CD4-positive, alpha-beta memory T cell (primary cell): ENCODE results near the gene CDK2AP2. TPM values are rescaled to one million over a fixed set of nuclear protein-coding genes. Genes with fewer than 3 reads are reported as not detected.

ENCODE experiments used
- CTCF ChIA-PET: fragments of 350-600 bp; sonication (Branson Sonifier 250); formaldehyde crosslinking; loops from one replicate; lab custom pipeline; 2021; ENCODE audit warnings: inconsistent platforms; ENCODE audit not compliant: partially characterized antibody; lab: Charles Lee
- POLR2A ChIA-PET: fragments of 350-600 bp; sonication (Branson Sonifier 250); formaldehyde crosslinking; loops from one replicate; lab custom pipeline; 2021; ENCODE audit not compliant: partially characterized antibody; lab: Charles Lee
- DNase-seq, 5 donors: peaks; one replicate each; pipeline versions ENCODE4 v3.0.0 to v3.0.0-alpha.2; 2020 to 2022; ENCODE audit warnings: mixed read lengths in 1 of 5
- H3K27ac ChIP-seq: one replicate; pipeline ENCODE4 v1.7.0; 2013; ENCODE audit warnings: low read depth, low read length
- H3K27me3 ChIP-seq: 2 replicates; pipeline ENCODE4 v1.7.0; 2013; ENCODE audit warnings: mild to moderate bottlenecking, low read length, moderate library complexity; ENCODE audit not compliant: insufficient read depth
- H3K36me3 ChIP-seq: 2 replicates; pipeline ENCODE4 v1.7.0; 2013; ENCODE audit warnings: mild to moderate bottlenecking, low read length, moderate library complexity; ENCODE audit not compliant: insufficient read depth
- H3K4me1 ChIP-seq: 2 replicates; pipeline ENCODE4 v1.7.0; 2013; ENCODE audit warnings: mild to moderate bottlenecking, low read length, moderate library complexity; ENCODE audit not compliant: insufficient read depth
- H3K4me3 ChIP-seq, 2 donors: one replicate each; pipeline ENCODE4 v1.7.0; 2013; ENCODE audit warnings: low read length in 2 of 2, mild to moderate bottlenecking in 1 of 2
- H3K9me3 ChIP-seq, 2 donors: one replicate each; pipeline ENCODE4 v1.7.0; 2013; ENCODE audit warnings: low read length in 2 of 2, control low read depth in 1 of 2; ENCODE audit not compliant: control insufficient read depth in 1 of 2
- H3K27ac Mint-ChIP-seq, 7 donors: one replicate each; pipeline ENCODE4 v1.8.0; 2020 to 2021; ENCODE audit warnings: mixed read lengths in 7 of 7, mild to moderate bottlenecking in 6 of 7, inconsistent platforms in 3 of 7, moderate library complexity in 3 of 7
- H3K27me3 Mint-ChIP-seq, 2 donors: one replicate each; pipeline ENCODE4 v1.8.0; 2020 to 2021; ENCODE audit warnings: mixed read lengths in 2 of 2
- H3K36me3 Mint-ChIP-seq, 2 donors: one replicate each; pipeline ENCODE4 v1.8.0; 2020 to 2021; ENCODE audit warnings: mixed read lengths in 2 of 2, inconsistent platforms in 1 of 2, mild to moderate bottlenecking in 1 of 2
- H3K4me1 Mint-ChIP-seq, 4 donors: one replicate each; pipeline ENCODE4 v1.8.0; 2020 to 2021; ENCODE audit warnings: mixed read lengths in 4 of 4, mild to moderate bottlenecking in 1 of 4
- H3K4me3 Mint-ChIP-seq, 8 donors: one replicate each; pipeline ENCODE4 v1.8.0; 2020 to 2021; ENCODE audit warnings: mixed read lengths in 8 of 8, mild to moderate bottlenecking in 7 of 8, moderate library complexity in 6 of 8, inconsistent platforms in 3 of 8
- H3K9me3 Mint-ChIP-seq, 8 donors: one replicate each; pipeline ENCODE4 v1.8.0; 2020 to 2021; ENCODE audit warnings: mixed read lengths in 8 of 8, mild to moderate bottlenecking in 5 of 8, inconsistent platforms in 3 of 8, moderate library complexity in 1 of 8
- intact Hi-C: fragments of 100-400 bp; cut with micrococcal nuclease; formaldehyde crosslinking; loops from one replicate; pipeline ENCODE4 v1.15.1; 2023
- microRNA-seq: library from miRNA; unstranded; fragments of <30 nt; microRNA quantifications from one replicate; pipeline ENCODE4 v1.2.0, GENCODE V29; 2021; ENCODE audit warnings: borderline replicate concordance, borderline number of aligned reads, borderline microRNAs expressed, mixed read lengths
- polyA plus RNA-seq, 2 donors: library from polyadenylated mRNA; unstranded; fragments of 300-500 nt; fragmentation: Illumina TruSeq; gene quantifications; one replicate each; pipeline ENCODE4 v1.2.3, GENCODE V29; 2021
- total RNA-seq, 2 experiments: library from RNA; stranded (reverse); gene quantifications; one replicate each; pipeline ENCODE4 v1.2.3, GENCODE V29; 2021

CDK2AP2 gene
- total and polyA plus RNA-seq, 4 experiments from 2014 or later = 83.3 to 152 (median 85.9) TPM

GRCh38 chr11:67457453-67457852 is 50.5 kb downstream of the CDK2AP2 start:
- Mint-ChIP-seq H3K9me3 (no peaks in the 10 kb centered on the region), H3K27me3 (no peaks in the 10 kb centered on the region), H3K36me3 (no peaks in the 10 kb centered on the region), H3K27ac (peak overlapping the region in 2 of 7 donors; percentile 30 to 35), H3K4me1 (peaks cover 3 to 5% (median 5%) of the 10 kb centered on the region in 4 donors), H3K4me3 (no peak overlapping the region)
- no peak overlapping the region for H3K27ac ChIP-seq
- intact Hi-C loops = no loop called here
- DNase-seq = no peak
- H3K27me3 ChIP-seq = no peaks in the 10 kb centered on the region
- POLR2A ChIA-PET = interaction anchor here (2.8 to 30.4 kb wide), 2 partner anchors 11 to 19 kb away, joined by 8 to 900 read pairs; partner anchors contain the start of genes CORO1B, PTPRCAP and RPS6KB2
- H3K36me3 ChIP-seq = no peaks in the 10 kb centered on the region
- no peaks in the 10 kb centered on the region for H3K4me1 ChIP-seq
- CTCF ChIA-PET = no interaction called here
- no peaks in the 10 kb centered on the region for H3K9me3 ChIP-seq
- no peak overlapping the region for H3K4me3 ChIP-seq

Small RNAs within 50 kb of the gene (microRNA-seq; reads per million reads assigned to microRNA genes)
- 0.72 reads per million for gene MIR6752

Other genes with a start within 250 kb of the CDK2AP2 start
- gene GRK2, start 241.7 kb downstream of the CDK2AP2 start, total RNA-seq = 100 to 1,000 TPM; 299 to 310 TPM
- 10 to 100 TPM; 12.8 to 63.7 TPM for gene GRK2, start 241.7 kb downstream of the CDK2AP2 start, polyA plus RNA-seq
- 100 to 1,000 TPM; 244 to 247 TPM for gene ANKRD13D, start 218.9 kb downstream of the CDK2AP2 start, total RNA-seq
- 10 to 100 TPM; 12.0 to 31.3 TPM for gene ANKRD13D, start 218.9 kb downstream of the CDK2AP2 start, polyA plus RNA-seq
- 10 to 100 TPM; 22.5 to 26.3 TPM for gene SSH3, start 204.6 kb downstream of the CDK2AP2 start, total RNA-seq
- gene SSH3, start 204.6 kb downstream of the CDK2AP2 start, polyA plus RNA-seq = 1 to 10 TPM in 1 of 2 donors, under 1 TPM in 1; 0.79 to 6.5 TPM
- gene POLD4, start 154.6 kb downstream of the CDK2AP2 start, total RNA-seq = 10 to 100 TPM; 87.9 to 91.3 TPM
- 10 to 100 TPM; 93.6 to 96.2 TPM for gene POLD4, start 154.6 kb downstream of the CDK2AP2 start, polyA plus RNA-seq
- 1 to 10 TPM; 5.4 to 6.4 TPM for gene CLCF1, start 134.6 kb downstream of the CDK2AP2 start, total RNA-seq
- gene CLCF1, start 134.6 kb downstream of the CDK2AP2 start, polyA plus RNA-seq = 1 to 10 TPM in 1 of 2 donors, under 1 TPM in 1; 0.45 to 4.4 TPM
- 10 to 100 TPM; 51.8 to 55.9 TPM for gene RAD9A, start 116.2 kb downstream of the CDK2AP2 start, total RNA-seq
- gene RAD9A, start 116.2 kb downstream of the CDK2AP2 start, polyA plus RNA-seq = 1 to 10 TPM; 6.7 to 8.3 TPM
- gene PPP1CA, start 106.3 kb downstream of the CDK2AP2 start, total RNA-seq = 100 to 1,000 TPM; 159 to 161 TPM
- 100 to 1,000 TPM; 474 to 774 TPM for gene PPP1CA, start 106.3 kb downstream of the CDK2AP2 start, polyA plus RNA-seq
- gene TBC1D10C, start 104.1 kb downstream of the CDK2AP2 start, total RNA-seq = 100 to 1,000 TPM; 371 to 382 TPM
- gene TBC1D10C, start 104.1 kb downstream of the CDK2AP2 start, polyA plus RNA-seq = 100 to 1,000 TPM; 316 to 331 TPM
- gene CARNS1, start 92.5 kb downstream of the CDK2AP2 start, total RNA-seq = 1 to 10 TPM; 2.3 to 3.3 TPM
- under 1 TPM; 0.45 to 0.81 TPM for gene CARNS1, start 92.5 kb downstream of the CDK2AP2 start, polyA plus RNA-seq
- 10 to 100 TPM; 78.1 to 79.9 TPM for gene RPS6KB2, start 79.7 kb downstream of the CDK2AP2 start, total RNA-seq
- 10 to 100 TPM; 55.2 to 58.3 TPM for gene RPS6KB2, start 79.7 kb downstream of the CDK2AP2 start, polyA plus RNA-seq
- gene PTPRCAP, start 70.5 kb downstream of the CDK2AP2 start, total RNA-seq = 100 to 1,000 TPM; 208 to 228 TPM
- 100 to 1,000 TPM; 613 TPM for gene PTPRCAP, start 70.5 kb downstream of the CDK2AP2 start, polyA plus RNA-seq
- 10 to 100 TPM; 22.7 to 23.2 TPM for gene CORO1B, start 64.7 kb downstream of the CDK2AP2 start, total RNA-seq
- 10 to 100 TPM; 79.1 to 92.2 TPM for gene CORO1B, start 64.7 kb downstream of the CDK2AP2 start, polyA plus RNA-seq
- not detected for gene GPR152, start 55.4 kb downstream of the CDK2AP2 start, total RNA-seq
- 1 to 10 TPM in 1 of 2 donors, under 1 TPM in 1; 0.35 to 1.7 TPM for gene GPR152, start 55.4 kb downstream of the CDK2AP2 start, polyA plus RNA-seq
- gene CABP4, start 52.8 kb downstream of the CDK2AP2 start, total RNA-seq = 1 to 10 TPM; 1.4 to 2.3 TPM
- gene CABP4, start 52.8 kb downstream of the CDK2AP2 start, polyA plus RNA-seq = under 1 TPM; 0.27 to 0.84 TPM
- gene TMEM134, start 38.9 kb downstream of the CDK2AP2 start, total RNA-seq = 10 to 100 TPM; 90.1 to 99.1 TPM
- 100 to 1,000 TPM; 152 to 162 TPM for gene TMEM134, start 38.9 kb downstream of the CDK2AP2 start, polyA plus RNA-seq
- 100 to 1,000 TPM; 131 to 132 TPM for gene AIP, start 25.1 kb downstream of the CDK2AP2 start, total RNA-seq
- gene AIP, start 25.1 kb downstream of the CDK2AP2 start, polyA plus RNA-seq = 100 to 1,000 TPM; 152 to 185 TPM
- 100 to 1,000 TPM; 137 to 143 TPM for gene PITPNM1, start 2.8 kb downstream of the CDK2AP2 start, total RNA-seq
- 10 to 100 TPM; 15.0 to 43.6 TPM for gene PITPNM1, start 2.8 kb downstream of the CDK2AP2 start, polyA plus RNA-seq
- gene CABP2, start 15.3 kb upstream of the CDK2AP2 start, total RNA-seq = not detected
- not detected for gene CABP2, start 15.3 kb upstream of the CDK2AP2 start, polyA plus RNA-seq
- gene GSTP1, start 75.7 kb upstream of the CDK2AP2 start, total RNA-seq = 100 to 1,000 TPM; 134 to 143 TPM
- gene GSTP1, start 75.7 kb upstream of the CDK2AP2 start, polyA plus RNA-seq = 100 to 1,000 TPM; 236 to 245 TPM
- gene NDUFV1, start 98.8 kb upstream of the CDK2AP2 start, total RNA-seq = 100 to 1,000 TPM; 204 to 212 TPM
- gene NDUFV1, start 98.8 kb upstream of the CDK2AP2 start, polyA plus RNA-seq = 100 to 1,000 TPM; 124 to 133 TPM
- gene NUDT8, start 121.8 kb upstream of the CDK2AP2 start, total RNA-seq = 1 to 10 TPM; 3.1 to 4.3 TPM
- gene NUDT8, start 121.8 kb upstream of the CDK2AP2 start, polyA plus RNA-seq = 1 to 10 TPM; 2.0 to 4.5 TPM
- not detected for gene TBX10, start 131.6 kb upstream of the CDK2AP2 start, total RNA-seq
- not detected for gene TBX10, start 131.6 kb upstream of the CDK2AP2 start, polyA plus RNA-seq
- not detected for gene ACY3, start 142.6 kb upstream of the CDK2AP2 start, total RNA-seq
- under 1 TPM in 1 of 2 donors, not detected in 1; 0.48 TPM for gene ACY3, start 142.6 kb upstream of the CDK2AP2 start, polyA plus RNA-seq
- gene ALDH3B2, start 166.5 kb upstream of the CDK2AP2 start, total RNA-seq = not detected
- not detected for gene ALDH3B2, start 166.5 kb upstream of the CDK2AP2 start, polyA plus RNA-seq